Measurements from ENCODE around the gene MATK. TPM values are rescaled to one million over a fixed set of nuclear protein-coding genes. Genes with fewer than 3 reads are reported as not detected.

The MATK gene
- total and polyA plus RNA-seq, 10 of the 15 experiments (the other 5 are each of a cell fraction or from before 2014, with no cell fraction given) = 0.24 to 2.2 (median 1.1) TPM; not detected in 2

DNA sequence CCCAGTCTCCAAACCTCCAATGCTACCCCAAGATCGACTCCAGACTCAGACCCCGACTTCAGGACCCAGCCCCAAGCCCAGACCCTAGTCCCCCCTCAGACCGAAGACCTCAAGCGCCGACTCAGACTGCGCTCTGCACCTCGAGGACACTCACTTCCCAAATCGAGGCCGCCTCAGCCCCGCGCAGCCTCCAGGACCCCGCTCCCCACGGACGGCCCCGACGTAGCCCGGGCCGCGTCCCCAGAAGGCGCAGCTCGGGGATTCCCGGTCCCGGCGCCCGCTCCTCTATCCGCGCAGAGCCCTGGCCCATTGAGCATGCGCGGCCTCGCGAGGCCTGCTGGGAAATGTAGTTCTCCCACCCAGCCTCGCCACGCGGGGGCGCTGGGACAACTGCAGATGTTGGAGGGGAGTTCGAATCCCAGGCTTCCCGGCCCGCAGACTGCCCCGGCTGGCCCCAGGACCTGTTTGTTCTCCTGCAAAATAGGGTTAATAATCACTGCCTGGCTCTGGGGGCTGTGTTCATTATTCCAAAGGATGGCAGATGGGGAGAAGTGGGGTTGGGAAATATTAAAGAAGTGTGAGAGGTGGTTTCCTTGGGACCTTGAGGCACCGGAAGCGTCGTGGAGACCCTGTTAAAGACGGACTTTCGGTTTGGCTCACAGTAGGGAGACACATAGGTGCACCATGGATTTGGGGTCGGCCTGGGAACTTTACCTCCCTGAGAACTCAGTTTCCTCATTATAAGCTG, 24.6 kb downstream of the MATK start, which contains the start of gene APBA3 (continued):
- TF ChIP-seq RUNX3 (IDR thresholded peaks at IDR 0.05; ENCODE audit: low read length) (peak; percentile 23; the same call in 1 of the 2 replicates), KAT2A (conservative IDR thresholded peaks at IDR 0.05; ENCODE audit: control insufficient read depth, low read depth, low read length) (no peak), PRDM15 (CRISPR knock-in tag; IDR thresholded peaks at IDR 0.05) (no peak), WRNIP1 (IDR thresholded peaks at IDR 0.05; ENCODE audit: borderline replicate concordance, low read depth, low read length) (peak; percentile 89; the same call in 1 of the 2 replicates), CHD1 (IDR thresholded peaks at IDR 0.05; ENCODE audit: low read depth, low read length) (no peak), ETV6 (conservative IDR thresholded peaks at IDR 0.05 in 1 of 2, IDR thresholded peaks at IDR 0.05 in 1 of 2; ENCODE audit: borderline replicate concordance in 1 of 2, low read depth in 1 of 2) (no peak), SRF (IDR thresholded peaks at IDR 0.05; ENCODE audit: low read depth in 2 of 2, low read length in 2 of 2) (0 out of 4 replicates have a peak, but pooled peaks of 1 of the 2 experiments have one; percentile 21), RAD51 (IDR thresholded peaks at IDR 0.05) (no peak; the same call in 1 of the 2 replicates), FOXM1 (IDR thresholded peaks at IDR 0.05; ENCODE audit: low read depth, low read length) (no peak), PKNOX1 (IDR thresholded peaks at IDR 0.05) (no peak)
- TF ChIP-seq, protein P1, sequence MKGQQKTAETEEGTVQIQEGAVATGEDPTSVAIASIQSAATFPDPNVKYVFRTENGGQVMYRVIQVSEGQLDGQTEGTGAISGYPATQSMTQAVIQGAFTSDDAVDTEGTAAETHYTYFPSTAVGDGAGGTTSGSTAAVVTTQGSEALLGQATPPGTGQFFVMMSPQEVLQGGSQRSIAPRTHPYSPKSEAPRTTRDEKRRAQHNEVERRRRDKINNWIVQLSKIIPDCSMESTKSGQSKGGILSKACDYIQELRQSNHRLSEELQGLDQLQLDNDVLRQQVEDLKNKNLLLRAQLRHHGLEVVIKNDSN (IDR thresholded peaks at IDR 0.05; ENCODE audit: borderline replicate concordance, extremely low read length, insufficient read depth, low read depth, low read length) = no peak

Data from GM12878 (cell line).